NCI-H1048 (cell line): ENCODE results near the gene RPL38.

ENCODE experiments used
- DNase-seq: peaks from one replicate; lab custom pipeline; 2025; lab: John Stamatoyannopoulos, UW

Gene RPL38

DNA sequence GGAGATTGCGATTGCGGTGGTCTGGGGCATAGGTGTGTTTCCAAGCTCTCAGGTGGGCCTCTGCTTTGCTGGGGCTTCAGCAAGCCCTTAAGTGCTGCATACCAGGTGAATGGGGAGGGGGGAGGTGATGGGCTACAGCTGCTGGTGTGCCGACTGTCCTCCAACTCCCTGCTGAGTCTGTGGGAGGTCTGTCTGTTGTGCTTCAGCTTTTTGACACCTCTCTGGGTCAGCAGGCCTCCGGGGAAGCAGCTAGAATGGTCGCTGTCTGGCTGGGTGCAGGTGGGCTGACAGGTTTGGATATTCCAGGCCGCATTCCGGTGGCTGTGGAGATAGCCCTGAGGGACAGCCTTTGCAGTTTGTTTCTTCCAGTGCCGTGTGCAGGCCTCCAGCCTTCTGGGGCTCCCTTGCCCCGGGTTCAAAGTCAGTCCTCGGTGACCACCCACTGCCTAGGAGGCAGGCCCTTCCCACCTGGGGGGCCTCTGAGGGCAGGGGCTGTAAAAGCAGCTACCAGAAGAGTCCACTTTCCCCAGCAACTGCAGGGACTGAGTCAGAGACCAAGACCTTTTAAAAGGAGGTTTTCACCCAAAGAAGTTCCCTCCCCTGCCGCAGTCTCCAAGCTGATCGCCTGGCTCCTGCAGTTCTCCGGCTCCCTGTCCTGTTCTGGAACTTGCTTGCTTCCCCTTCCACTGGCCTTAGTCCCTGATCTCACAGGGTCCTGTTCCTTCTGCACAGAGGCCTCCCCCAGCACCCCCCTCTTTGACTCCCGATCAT is 7.8 kb downstream of the RPL38 start:
- no peak for DNase-seq

DNA sequence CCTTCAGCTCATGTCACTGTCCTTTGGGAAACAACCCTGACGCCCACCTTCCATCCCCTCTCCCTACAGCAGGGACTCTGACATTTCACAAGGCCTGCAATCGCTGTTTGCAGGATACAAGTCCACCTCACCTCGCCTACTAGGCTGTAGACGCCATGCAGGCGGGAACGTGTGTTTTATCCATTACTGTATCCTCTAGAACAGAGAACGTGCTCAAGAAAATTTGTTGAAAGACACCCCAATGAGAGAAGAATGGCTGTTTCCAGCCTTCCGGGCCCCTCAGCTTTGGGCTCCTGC is 8.4 kb downstream of the RPL38 start:
- DNase-seq = no peak

DNA sequence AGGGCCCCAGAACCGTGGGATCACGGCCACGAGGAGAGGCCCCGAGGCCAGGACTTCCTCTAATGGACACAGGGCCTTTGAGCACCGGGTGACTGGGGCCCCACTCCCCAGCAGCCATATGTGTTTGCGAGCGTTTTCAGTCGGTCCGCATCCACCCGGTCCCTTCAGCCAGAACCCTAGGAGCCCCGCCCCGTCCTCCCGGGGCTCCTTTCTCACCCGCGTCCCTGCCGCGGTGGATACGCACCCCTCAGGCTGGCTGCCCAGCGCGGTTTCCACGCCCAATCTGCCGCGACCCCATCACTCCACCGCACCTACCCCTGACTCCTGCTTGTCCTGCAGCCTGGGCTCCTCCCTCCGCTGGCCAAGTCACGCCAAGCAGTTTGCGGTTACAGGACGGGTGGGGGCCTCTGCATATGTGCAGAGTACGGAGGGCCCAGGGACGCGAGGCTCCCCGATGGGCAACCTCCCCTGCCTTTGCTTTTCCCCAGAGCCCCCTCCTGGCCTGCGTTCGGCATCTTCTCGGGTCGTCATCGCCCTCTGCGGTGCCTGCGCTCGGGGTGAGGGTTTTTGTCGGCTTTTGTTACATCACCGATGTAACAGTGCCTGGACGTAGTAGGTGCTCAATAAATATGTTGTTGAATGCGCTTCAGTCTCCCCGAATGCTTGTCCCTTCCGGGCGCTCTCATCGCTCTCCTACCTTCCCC is 8.9 kb downstream of the RPL38 start:
- no peak for DNase-seq

DNA sequence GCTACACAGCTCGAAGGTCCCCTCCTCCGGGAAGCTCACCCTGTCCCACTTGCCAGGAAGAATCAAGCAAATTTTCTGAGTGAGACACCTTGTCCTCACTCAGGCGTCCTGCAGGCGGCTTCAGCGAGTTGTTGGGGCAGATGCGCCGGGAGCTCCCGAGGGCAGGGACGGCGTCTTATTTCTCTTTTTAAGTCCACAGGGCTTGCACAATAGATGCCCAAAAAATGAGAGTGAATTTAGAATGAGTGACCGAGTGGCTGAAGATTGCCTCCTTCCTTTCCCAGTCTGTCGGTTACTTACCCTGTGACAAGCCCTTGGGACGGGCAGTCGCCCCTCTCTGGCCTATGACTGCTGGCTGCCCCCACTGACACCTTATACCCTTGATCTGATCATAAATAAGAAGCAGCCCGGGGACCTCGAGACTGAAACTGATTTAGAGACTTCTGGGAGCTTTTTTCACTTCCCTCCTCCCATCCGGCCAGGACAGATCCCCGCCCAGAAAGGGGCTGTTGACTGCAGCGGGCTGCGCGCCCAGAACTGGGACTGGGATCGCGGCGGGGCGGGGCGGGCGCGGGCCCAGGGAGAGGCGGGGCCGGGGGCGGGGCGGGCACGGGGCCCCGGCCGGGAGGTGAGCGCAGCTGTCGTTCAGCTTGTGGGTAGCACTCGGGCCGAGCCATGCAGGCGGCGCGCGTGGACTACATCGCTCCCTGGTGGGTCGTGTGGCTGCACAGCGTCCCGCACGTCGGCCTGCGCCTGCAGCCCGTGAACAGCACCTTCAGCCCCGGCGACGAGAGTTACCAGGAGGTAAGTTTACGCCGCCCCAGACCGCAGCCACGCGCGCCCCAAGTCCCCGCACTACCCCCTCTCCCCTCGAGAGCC is 9.7 kb downstream of the RPL38 start, which contains the start of gene TTYH2:
TTYH2 (plus strand) TSS at position 659 of the 879 bp plus-strand sequence; CDS start at position 676, 17 bp downstream.
- DNase-seq = peak; percentile 58

DNA sequence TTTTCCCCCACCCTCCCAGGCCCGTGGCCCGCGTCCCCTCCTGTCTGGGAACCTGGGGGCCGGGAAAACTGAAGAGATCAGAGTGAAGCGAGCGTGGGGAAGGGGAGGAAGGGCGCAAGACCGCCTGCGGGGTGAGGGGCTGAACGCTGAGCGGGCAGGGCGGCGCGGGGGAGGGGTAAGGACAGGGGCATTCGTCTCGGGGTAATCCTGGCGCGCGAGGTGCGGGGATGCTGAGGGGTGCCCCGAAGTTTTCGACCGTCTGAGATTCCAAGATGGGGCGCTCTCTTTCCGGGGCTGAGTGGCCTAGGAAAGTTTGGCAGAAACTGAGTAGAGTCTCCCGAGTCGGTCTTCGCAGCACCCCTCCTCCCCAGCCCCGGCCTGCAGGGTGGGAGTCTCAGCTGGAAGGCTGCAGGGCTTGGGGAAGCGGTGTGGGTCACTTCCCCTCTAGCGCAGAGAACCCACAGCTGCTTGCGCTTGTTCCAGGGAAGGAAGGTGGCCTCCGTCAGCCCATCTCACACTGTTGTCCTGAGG is 10.4 kb downstream of the RPL38 start:
- no peak for DNase-seq

DNA sequence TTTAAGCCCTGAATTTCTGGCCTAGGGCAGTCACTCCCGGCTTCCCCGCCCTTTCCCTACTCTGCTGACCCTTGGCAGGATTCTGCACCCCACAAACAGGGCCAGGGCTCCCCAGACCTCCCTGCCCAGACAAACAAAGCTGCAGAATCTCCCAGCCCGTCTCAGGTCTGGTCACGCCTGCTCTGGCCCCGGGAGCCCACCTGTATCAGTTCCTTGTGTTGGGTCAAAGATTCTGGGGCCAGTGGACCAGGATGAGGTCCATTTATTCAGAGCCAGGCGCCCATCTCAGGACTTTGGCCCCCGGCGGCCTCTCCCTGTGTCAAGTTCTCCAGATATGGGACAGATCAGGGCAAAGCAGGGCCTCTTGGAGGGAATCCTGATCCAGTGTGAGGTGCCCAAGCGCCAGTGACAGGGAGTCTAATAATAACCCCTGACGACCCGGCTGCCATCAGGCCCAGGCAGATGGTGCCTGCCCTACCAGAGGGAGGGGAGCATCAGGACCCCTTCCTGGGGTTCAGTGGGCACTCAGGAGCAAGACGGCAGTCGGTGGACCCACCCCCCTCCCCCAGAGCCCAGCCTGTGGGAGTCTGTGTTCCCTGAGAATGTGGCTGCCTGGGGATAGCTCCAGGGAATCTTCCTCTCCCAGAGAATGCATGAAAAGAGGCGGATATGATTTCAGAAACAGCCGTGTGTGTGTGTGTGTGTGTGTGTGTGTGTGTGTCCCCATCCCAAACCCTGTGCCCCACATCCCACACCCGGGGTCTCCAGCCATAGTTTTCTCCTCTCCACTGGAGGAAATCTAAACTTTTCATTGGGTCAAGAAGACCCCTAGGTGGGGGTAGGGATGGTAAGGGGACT is 11.2 kb downstream of the RPL38 start:
- DNase-seq = no peak

DNA sequence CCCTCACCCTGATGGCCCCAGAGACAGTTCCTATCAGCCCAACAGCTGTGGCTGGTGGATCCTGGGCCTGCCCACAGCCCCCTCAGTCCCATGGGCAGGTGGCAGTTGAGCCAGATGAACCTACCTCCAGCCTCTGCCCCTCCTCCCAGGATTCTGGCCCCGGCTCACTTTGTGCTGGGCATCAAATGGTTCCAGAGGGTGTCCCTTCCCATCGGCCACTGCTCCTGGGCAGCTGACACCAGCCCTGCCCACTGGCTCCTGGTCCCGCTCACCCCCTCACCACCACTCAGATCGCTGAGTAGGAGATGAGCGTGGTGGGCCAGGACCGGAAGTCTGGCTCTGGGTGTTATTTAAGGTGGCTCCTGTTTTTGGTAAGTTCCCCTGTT is 11.9 kb downstream of the RPL38 start:
- no peak for DNase-seq

DNA sequence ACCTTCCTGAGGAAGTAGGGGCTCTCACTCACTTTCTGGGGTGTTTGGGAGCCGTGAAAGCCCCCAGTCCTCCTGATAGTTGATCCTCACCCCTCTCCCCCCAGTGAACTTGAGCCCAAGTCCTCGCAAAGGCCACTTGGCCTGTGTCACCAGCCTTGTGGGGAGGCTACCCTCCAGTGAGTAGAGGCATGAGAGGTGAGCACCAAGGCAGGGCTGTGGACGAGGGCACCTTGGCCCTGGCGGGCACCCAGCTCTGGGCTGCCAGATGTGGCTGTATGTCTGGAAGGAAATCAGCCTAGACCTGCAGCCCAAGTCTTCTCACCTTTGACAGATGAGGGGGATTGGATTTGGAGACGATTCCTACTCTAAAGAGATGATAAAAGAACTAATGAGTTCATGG is 13.0 kb downstream of the RPL38 start:
- DNase-seq = no peak

DNA sequence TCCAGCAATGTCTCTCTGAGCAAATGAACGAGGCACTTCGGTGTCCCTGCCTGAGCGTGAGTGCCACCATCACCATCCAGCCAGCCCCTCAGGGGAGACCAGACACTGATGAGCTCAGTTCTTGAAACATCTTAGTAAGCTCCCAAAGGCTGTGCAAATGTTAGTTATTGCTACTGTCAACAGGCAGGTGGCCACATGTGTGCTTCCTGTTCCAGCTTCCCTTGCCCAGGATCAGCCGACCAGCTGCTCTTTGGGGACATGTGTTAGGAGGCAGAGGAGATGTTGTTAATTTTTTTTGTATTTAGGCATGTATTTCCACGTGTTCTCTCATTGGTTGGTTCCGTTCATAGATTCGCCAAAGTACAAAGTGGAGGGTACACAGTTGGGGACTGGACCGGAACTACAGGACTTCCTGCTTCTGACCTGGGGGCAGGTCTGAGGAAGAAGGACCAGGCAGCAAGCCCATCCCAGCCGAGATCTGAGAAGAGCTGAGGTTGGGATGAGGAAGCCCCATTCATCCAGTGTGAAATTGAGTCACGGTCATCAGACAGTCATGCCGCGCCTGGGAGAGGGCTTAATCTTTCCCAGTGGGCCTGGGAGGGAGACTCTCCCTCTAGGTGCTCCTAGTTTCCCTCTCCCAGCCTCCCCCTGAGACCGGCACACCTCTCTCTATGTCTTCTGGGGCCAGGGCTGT is 13.7 kb downstream of the RPL38 start:
- no peak for DNase-seq

DNA sequence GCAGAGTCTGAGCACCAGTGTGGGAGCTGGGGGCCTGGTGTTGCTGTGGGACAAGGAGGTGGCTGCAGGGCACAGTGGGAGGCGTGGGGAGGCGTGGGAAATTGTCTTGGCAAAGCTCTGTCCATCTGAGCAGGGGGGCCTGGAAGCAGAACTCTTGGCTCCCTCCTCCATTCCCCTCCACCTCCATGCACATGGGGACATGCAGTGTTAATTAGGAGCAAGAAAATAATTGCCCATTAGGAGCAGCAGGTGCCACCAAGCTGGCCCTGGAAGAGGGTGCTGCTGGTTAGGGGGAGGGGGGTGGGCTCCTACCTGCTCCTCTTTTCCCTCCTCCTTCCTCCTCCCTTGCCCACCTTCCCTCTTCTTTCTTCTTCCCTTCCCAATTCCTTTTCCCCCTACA is 14.4 kb downstream of the RPL38 start:
- no peak for DNase-seq

DNA sequence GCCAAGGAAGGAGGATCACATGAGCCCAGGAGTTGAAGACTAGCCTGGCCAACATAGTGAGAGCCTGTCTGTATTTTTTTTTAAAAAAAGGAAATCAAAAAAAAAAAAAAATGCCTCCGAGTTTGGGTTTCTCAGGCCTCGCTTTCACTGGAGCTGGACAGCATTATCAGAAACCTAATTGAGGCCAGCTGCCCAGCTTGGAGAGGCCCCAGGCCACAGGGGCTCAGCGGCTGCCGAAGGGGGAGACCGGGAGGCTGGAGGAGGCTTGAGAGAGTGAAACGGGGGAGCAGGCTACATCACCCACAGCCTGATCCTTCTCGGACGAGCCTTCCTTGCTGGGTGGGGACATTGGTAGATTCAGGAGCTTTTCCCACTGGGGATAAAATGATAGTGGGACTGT is 15.0 kb downstream of the RPL38 start:
- no peak for DNase-seq

DNA sequence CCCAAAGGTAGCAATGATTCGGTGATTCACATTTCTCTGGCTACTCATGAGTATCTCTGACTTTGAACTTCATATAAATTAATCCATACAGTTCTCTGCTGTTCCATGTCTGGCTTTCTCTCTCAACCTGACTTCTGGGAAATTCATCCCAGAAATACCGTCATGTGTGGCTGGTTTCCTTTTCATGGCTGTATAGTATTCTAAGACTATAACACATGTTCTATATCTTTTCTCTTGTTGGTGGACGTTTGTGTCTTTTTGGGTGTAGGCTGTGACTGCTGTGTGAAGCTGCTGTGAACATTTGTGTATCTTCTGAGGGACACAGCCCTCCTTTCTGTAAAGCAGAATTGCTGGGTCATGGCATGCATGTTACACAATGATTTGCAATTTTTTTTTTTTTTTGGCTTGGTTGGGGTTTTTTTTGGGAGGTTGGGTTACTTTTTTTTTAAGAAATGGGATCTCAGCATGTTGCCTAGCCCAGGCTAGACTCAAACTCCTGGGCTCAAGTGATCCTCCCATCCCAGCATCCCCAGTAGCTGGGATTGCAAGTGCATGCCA is 16.2 kb downstream of the RPL38 start:
- DNase-seq = no peak

DNA sequence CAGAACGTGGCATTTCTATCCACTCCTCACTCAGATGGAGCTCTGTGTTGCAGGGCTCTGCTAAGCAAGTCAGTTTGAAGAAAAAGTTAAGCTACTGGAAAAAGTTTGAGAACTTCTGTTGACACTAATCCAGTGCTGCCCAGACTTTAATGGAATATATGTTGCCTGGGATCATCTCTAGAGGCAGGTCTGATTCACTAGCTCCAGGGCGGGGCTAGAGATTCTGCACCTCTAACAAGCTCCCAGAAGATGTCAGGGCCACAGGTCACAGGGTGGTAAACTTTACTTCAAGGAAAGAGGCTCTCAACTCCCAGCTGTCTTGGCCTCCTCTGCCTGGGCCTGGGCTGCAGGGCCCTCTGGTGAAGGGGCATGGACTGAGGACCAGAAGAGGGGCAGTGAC is 16.7 kb downstream of the RPL38 start:
- DNase-seq = no peak

DNA sequence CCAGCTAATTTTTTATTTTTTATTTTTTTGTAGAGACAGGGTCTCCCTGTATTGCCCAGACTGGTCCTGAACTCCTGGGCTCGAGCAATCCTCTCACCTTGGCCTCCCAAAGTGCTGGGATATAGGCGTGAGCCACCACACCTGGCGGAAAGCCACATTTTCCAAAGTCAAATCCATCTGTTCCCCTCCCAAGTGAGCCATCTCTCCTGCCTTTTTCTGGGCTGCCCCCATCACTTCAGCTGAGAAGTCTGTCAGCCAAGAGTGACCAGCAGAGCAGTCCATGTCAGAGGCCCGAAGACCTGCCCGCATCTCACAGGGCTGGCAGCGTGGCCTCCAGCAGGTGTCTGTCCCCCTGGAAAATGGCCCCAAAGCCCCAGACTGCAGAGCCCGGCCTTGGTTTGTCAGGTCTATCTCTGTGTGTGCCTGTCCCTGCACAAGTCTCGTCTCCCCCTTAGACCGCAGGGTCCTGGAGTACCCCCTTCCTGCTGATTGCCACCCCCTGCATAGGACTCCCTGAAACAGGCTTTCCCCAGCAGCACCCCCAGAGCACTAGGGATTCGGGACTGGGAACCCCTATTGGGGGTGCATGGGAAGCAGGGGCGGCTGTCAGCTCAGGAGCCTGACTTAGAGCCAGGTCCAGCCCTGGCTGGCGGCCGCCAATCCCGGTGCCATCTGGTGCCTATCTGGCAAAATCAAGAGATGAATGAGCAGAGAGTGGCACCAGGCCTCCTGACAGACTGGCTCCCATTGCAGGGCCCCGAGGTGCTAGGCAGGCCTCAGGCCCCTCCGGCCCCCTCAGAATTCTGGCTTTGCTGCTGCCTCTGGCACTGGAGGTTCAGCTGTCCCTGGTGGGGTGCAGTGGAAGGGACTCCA is 17.7 kb downstream of the RPL38 start:
- DNase-seq = no peak

DNA sequence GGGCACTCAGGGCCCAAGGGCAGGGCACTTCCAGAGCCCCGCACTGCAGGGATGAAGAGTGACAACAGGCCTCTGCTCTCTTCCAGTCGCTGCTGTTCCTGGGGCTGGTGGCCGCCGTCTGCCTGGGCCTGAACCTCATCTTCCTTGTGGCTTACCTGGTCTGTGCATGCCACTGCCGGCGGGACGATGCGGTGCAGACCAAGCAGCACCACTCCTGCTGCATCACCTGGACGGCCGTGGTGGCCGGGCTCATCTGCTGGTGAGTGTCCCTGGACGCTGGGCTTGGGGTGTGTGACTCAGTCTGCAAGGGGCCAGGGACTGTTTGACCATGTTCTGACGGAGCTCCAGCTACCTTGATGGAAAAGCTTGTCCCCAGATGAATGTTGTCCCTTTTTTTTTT is 18.9 kb downstream of the RPL38 start:
- no peak for DNase-seq

DNA sequence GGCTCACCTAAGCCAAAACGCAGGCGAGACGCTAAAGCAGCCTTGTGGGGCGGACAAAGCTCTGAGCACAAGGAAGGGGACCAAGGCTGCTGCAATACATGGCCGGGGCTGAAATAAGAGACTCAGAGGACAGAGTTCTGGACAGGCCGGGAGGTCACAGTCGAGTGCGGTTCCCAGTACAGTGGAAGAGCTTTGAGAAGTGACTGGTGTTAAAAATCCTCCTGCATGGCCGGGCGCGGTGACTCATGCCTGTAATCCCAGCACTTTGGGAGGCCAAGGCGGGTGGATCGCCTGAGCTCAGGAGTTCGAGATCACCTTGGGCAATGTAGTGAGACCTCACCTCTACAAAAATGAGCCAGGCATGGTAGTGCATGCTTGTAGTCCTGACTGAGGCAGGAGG is 20.4 kb downstream of the RPL38 start:
- no peak for DNase-seq

DNA sequence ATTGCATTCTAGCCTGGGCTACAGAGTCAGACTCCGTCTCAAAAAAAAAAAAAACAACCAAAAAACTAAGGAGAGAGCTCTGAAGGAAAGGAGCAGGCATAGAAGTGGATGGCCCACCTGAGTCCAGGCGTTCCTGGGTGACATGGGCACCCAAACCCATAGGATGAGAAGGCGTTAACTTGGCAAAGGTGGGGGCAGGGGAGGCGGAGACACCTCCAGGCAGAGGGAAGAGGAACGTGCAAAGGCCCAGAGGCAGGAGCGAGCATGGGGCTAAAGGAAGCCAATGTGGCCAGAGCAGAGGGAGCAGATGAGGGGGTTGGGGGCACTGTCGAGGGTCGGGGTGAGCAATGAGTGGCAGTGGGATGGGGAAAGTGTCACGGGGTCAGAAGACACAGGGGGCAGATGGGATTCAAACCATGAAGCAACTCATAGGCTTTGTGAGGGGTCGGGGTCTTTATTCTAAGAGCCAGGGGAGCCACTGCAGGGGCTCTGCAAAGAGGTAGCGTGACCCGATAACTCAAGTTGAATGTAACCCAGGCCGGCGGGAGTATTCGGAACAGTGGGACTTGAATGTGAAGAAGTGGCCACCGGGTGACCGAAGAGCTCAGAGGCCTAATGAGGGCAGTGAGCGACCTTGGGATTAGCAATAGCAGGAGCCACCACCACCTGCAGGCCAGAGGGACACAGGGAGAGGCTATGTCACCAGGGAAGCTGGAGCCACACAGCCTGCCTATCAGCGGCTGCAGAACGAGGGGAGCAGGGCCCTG is 21.7 kb downstream of the RPL38 start:
- DNase-seq = no peak

DNA sequence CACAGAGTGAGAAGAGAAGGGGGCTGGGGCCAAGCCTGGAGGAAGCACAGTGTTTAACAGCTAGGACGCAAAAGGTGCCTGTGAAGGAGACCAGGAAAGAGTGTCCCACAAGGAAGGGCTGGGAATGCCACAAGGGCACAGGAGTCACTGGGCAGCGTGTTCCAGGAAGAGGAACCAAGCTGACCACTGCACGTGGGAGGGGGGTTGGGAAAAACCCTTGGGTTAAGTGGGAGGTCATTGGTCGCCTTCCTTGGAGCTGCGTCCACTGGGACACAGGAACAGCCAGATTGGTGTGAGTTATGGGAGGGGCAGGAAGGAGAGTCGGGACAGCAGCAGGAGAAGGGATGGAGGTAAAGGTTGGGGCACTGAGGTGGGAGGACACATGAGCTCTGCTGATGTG is 22.8 kb downstream of the RPL38 start:
- no peak for DNase-seq
